ENCODE data around the gene CPT1C. TPM values are rescaled to one million over a fixed set of nuclear protein-coding genes. Genes with fewer than 3 reads are reported as not detected.

Gene CPT1C
- total RNA-seq, 4 donors from 2014 or later: 0.97 to 3.3 (median 1.8) TPM

GRCh38 chr19:49710372-49710951 lies 19.5 kb downstream of the CPT1C start:
- 85 to 86% methylated on average over 20 of the region's 20 CpGs for WGBS, 2 donors
- no peak for TF ChIP-seq POLR2A (IDR thresholded peaks at IDR 0.05)
- no peak for TF ChIP-seq CTCF (IDR thresholded peaks at IDR 0.05)

GRCh38 chr19:49712397-49712859 lies 21.5 kb downstream of the CPT1C start:
- TF ChIP-seq POLR2A (IDR thresholded peaks at IDR 0.05): no peak
- no peak for TF ChIP-seq CTCF (IDR thresholded peaks at IDR 0.05)
- WGBS, 2 donors: 42 to 47% methylated on average over 20 of the region's 20 CpGs

More at GRCh38 chr19:49710372-49710951, 19.5 kb downstream of the CPT1C start:
- H3K4me3 ChIP-seq (ENCODE audit: low read depth, poor library complexity, severe bottlenecking): no peak overlapping the region
- DNase-seq (ENCODE audit: low spot score in 2 of 2): no peak
- intact Hi-C loops (cut with DNase I; ENCODE audit: low total_unique reads): no loop called here

GRCh38 chr19:49713236-49713845 lies 22.4 kb downstream of the CPT1C start:
- TF ChIP-seq CTCF (IDR thresholded peaks at IDR 0.05) (no peak), POLR2A (IDR thresholded peaks at IDR 0.05) (no peak)
- WGBS, 2 donors: 61 to 79% methylated on average over 8 of the region's 8 CpGs
- intact Hi-C loops (cut with DNase I; ENCODE audit: low total_unique reads): no loop called here
- no peak for DNase-seq (ENCODE audit: low spot score in 2 of 2)
- no peak overlapping the region for H3K4me3 ChIP-seq (ENCODE audit: low read depth, poor library complexity, severe bottlenecking)

More at GRCh38 chr19:49712397-49712859, 21.5 kb downstream of the CPT1C start:
- intact Hi-C loops (cut with DNase I; ENCODE audit: low total_unique reads): no loop called here
- H3K4me3 ChIP-seq (ENCODE audit: low read depth, poor library complexity, severe bottlenecking): no peak overlapping the region
- DNase-seq (ENCODE audit: low spot score in 2 of 2): no peak

GRCh38 chr19:49716154-49716553 lies 25.2 kb downstream of the CPT1C start:
- DNase-seq (ENCODE audit: low spot score in 2 of 2): no peak
- TF ChIP-seq CTCF (IDR thresholded peaks at IDR 0.05) (no peak), POLR2A (IDR thresholded peaks at IDR 0.05) (no peak)
- 74 to 75% methylated on average over 3 of the region's 3 CpGs for WGBS, 2 donors
- intact Hi-C loops (cut with DNase I; ENCODE audit: low total_unique reads): no loop called here
- H3K4me3 ChIP-seq (ENCODE audit: low read depth, poor library complexity, severe bottlenecking): no peak overlapping the region

- DNase-seq (ENCODE audit: low spot score in 2 of 2): no peak
- H3K4me3 ChIP-seq (ENCODE audit: low read depth, poor library complexity, severe bottlenecking): no peak overlapping the region
- intact Hi-C loops (cut with DNase I; ENCODE audit: low total_unique reads): no loop called here
- TF ChIP-seq CTCF (IDR thresholded peaks at IDR 0.05) (no peak), POLR2A (IDR thresholded peaks at IDR 0.05) (no peak)
- WGBS, 2 donors: 84 to 94% methylated on average over 8 of the region's 8 CpGs
These were observed 27.6 kb downstream of the CPT1C start for GRCh38 chr19:49718511-49718910.

Measured in lower leg skin (tissue), 4 donors.